A549 (cell line): ENCODE measurements around the gene DCAF11.

Experiments
- BCL3 ChIP-seq: fragments of >200 bp; sonication (Bioruptor Twin); formaldehyde crosslinking; IDR thresholded peaks from 3 replicates; pipeline ENCODE4 v1.6.1; 2016
- CTCF ChIP-seq: fragments of >200 bp; sonication (Bioruptor Twin); formaldehyde crosslinking; IDR thresholded peaks from 3 replicates; pipeline ENCODE4 v1.5.1; 2016
- E2F6 ChIP-seq: IDR thresholded peaks from 2 replicates; pipeline ENCODE4 v1.6.1; 2012; ENCODE audit warnings: low read depth, borderline replicate concordance
- MAX ChIP-seq: IDR thresholded peaks from 2 replicates; pipeline ENCODE4 v1.6.1; 2012
- MAZ ChIP-seq: fragments of 150-350 bp; IDR thresholded peaks from 2 replicates; pipeline ENCODE4 v1.6.1; 2014; ENCODE audit warnings: antibody characterized with exemption, low read depth, low read length, borderline replicate concordance
- NR3C1 ChIP-seq: fragments of >200 bp; sonication (Bioruptor Twin); formaldehyde crosslinking; IDR thresholded peaks from 3 replicates; pipeline ENCODE4 v1.6.1; 2017
- PHF8 ChIP-seq: fragments of 200-600 bp; sonication (generic); IDR thresholded peaks from 2 replicates; pipeline ENCODE4 v1.6.1; 2016; ENCODE audit warnings: low read depth, mild to moderate bottlenecking, antibody characterized with exemption, moderate library complexity, borderline replicate concordance
- POLR2A ChIP-seq: IDR thresholded peaks from 2 replicates; pipeline ENCODE4 v1.6.1; 2012; ENCODE audit warnings: mild to moderate bottlenecking, low read length
- SMC3 ChIP-seq: fragments of >200 bp; sonication (Bioruptor Twin); formaldehyde crosslinking; IDR thresholded peaks from 3 replicates; pipeline ENCODE4 v1.6.1; 2018; ENCODE audit warnings: inconsistent platforms

GRCh38 chr14:24069411-24069735, 45.2 kb upstream of the DCAF11 start:
- TF ChIP-seq CTCF (no peak), MAX (no peak), SMC3 (no peak), POLR2A (no peak), BCL3 (no peak), MAZ (no peak), PHF8 (no peak), NR3C1 (no peak), E2F6 (no peak)
